HG03175 (cell line): ENCODE results near the gene IL1R2.

Source experiments
- ATAC-seq: cut with Tn5 transposase; IDR thresholded peaks from one replicate; pipeline ENCODE4 v1.9.1; 2021; ENCODE audit warnings: mild to moderate bottlenecking, moderate library complexity; ENCODE audit not compliant: unreplicated experiment

IL1R2 gene

DNA sequence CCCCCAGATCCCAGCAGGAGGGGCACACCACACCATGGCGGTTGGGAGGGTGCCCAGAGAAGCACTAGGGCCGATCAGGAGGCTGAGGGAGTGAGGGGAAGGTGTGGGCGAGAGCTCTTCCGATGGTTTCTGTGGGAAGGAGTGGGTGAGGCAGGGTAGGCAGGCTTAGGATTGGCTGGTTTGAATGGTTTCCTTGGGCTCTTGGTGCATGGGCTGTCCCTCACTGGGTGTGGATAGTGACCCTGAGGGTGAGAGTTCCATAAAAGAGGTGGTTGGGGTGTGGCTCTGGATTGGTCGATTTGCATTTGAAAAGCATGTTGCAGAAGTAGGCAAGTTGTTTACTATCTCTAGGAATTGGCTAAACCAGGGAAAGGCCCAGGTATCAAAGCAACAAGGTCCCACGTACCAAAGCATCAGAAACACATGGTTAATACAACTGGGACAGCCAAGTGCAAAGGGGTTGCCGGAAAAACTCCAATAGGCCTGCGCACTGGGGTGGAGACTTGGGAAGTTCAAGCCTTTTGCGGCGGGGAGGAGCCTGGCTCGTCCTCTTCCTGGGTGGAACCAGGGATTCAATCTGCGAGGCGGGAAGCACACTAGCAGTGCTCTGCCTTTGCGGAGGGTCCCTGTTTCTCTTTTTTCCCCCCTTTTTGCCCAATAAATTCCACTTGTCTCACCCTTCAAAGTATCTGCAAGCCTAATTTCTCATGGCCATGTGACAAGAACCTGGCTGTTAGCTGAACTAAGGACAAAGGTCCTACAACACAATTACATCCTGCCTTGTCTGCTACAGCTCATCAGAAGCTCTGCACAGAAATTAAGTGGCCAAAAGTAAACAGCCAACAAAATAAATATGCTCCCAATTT lies 43.2 kb downstream of the IL1R2 start:
- ATAC-seq: no peak

DNA sequence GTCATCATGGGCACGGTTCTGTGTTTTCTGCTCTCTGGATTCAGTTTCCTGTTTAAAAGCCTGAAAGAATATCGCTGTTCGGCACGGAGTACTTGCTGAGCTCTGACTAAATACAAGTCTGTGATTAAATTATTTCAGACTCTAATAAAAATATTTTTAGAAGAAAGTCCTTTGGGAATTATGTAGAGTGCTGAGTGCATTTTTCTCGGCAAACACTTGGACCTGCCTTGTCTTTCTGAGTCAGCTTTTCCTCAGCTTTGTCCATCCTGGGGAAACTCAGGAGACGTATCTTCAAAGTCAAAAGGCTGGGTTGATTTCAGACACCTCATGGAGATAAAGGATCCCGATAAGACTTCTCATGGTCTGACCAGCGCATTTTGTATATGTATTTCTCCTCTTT lies 45.9 kb downstream of the IL1R2 start:
- no peak for ATAC-seq

DNA sequence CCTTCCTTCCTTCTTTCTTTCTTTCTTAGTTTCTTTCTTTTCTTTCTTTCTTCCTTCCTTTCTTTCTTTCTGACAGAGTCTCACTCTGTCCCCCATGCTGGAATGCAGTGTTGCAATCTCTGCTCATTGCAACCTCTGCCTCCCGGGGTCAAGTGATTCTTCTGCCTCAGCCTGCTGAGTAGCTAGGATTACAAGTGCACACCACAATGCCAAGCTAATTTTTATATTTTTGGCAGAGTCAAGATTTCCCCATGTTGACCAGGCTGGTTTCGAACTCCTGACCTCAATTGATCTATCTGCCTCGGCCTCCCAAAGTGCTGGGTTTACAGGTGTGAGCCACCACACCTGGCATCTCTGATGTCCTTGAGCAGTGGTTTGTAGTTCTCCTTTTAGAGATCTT lies 48.5 kb downstream of the IL1R2 start:
- no peak for ATAC-seq

DNA sequence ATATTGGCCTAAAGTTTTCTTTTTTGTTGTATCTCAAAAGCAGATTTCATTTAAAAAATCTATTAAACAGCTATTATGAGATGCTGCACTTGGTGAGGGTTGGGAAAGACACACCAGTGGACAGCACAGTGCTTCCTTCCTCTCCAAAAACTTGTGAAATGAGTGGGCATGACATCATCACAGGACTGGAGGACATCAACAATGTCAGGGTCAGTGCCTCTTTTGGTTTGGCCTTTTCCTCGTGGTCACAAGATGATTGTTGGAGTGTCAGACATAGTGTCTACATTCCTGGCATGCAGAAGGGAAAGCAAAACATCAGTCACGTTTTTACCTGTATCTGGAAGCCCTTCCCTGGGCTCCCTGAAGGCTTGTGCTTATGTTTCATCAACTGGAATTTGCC lies 49.6 kb downstream of the IL1R2 start:
- no peak for ATAC-seq

DNA sequence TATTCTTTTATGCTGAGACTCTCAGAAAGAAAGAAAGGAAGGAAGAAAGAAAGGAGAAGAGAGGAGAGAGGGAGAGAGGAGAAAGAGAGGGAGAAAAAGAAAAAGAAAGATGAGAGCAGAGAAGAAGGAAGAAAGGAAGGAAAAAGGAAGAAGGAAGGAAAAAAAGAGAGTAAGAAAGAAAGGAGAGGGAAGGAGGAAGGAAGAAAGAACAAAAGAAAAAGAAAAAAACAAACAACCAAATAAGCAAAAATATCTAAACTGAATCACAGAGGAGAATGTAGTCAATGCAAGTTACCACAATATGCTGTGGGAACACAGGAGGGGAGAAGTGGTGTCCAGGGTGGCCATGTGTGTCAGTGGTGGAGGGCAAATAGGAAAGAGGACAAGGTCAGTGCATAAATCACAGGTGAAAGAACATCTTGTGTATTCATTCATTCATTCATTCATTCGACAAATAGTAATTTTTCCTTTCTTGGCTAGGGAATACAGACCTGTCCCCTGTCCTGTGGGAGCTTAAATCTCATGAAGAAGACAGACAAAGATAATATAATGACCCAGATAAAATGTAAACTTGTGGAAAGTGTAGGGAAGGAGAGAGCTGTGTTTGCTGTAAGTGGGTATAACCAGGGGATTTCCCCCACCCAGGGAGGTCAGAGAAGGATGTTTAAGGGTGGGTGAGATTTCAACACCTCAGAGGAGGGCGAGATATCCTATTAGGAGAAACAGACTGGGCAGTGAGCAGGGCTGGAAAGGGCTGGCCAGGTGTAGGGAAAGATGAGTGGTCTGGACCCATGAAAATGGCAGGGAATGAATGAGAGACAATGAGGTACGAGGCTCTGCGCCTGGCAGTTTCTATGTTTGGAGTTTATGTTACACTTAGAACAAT lies 50.7 kb downstream of the IL1R2 start:
- no peak for ATAC-seq

DNA sequence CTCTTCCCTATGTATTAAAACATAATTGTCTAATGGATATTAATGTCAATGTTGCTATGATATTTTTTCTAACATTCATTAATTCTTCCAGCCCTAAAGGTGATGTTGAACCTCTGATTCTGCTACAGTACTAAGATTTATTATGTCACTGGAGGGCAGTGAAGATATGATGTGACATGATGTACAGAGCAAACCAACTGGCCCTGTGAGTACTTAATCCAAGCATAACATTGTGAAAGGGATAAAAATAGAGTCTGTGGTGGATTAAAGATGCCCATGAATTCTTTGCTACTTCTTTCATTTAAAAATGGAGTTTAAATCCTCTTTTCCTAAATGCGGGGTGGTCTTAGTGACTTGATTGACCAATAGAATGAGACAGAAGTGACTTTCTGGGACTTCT lies 51.8 kb downstream of the IL1R2 start:
- no peak for ATAC-seq

DNA sequence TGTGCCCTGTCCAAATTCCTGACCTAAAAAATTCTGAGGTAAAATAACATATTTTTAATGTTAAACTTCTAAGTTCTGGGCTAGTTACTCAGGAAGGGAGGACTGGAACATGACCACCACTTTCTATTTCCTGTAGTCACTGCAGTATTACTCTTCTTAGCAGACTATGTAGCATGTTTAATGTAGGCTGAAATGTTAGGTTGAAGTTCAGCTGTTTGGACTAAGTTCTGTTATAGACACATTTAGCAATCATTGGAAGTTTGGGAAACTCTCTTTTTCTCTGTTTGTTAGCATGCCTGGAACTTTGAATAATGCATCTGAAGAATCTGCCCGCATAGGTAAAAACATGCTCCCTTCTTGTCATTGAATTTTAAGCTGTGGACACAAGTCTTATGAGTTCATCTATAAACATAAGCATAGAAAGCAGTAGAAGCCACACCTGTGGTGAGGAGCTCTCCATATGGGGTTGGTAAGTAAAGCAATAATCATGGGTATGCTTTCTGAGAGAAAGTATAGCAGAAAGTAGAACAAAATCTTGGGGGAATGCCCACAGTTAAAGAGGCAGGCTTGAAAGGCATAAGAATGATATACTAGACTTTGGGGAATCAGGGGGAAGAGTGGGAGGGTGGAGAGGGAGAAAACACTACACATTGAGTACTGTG lies 52.6 kb downstream of the IL1R2 start:
- ATAC-seq: no peak

DNA sequence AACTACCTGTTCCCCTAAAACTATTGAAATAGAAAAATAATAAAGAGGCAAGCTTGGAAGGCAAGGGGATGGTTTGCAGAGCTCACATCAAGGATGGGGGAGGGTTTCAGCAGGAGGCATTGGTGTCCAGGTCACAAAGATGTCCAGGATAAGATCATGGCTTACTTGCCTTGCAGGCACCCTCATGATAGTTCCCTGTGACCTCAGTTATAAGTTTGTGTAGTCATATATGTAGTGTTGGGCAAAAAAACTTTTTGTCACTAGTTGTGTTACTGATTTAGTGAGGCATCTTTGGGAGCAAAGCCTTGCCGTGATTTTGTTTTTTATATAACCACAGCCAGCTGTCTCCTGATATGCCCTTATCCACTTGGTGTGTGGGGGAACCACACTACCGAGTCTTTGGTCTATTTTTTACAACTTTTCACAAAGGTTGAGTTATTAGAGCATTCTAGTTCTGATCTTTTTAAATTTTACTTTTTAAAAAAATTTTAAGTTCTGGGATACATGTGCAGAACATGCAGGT lies 53.3 kb downstream of the IL1R2 start:
- no peak for ATAC-seq

DNA sequence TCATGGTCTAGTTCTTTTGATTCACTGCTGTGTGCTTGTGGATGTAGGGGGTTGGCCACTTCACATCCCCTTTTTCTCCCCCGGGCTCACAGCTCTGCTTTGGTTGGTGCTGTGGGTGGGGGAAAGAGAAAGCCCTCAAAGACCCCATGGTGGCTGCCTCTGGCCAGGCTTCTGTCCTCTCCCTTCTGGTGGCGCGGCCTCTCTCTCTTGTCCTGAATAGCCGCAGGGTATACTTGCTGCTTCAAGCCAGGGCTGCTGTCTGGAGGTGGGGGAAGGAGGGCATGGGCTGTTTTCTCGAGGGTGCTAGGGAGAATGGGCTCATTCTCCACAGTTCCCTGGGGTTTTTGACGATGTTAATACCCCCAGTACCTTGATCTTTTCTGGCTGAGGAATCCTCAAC lies 53.9 kb downstream of the IL1R2 start:
- no peak for ATAC-seq

DNA sequence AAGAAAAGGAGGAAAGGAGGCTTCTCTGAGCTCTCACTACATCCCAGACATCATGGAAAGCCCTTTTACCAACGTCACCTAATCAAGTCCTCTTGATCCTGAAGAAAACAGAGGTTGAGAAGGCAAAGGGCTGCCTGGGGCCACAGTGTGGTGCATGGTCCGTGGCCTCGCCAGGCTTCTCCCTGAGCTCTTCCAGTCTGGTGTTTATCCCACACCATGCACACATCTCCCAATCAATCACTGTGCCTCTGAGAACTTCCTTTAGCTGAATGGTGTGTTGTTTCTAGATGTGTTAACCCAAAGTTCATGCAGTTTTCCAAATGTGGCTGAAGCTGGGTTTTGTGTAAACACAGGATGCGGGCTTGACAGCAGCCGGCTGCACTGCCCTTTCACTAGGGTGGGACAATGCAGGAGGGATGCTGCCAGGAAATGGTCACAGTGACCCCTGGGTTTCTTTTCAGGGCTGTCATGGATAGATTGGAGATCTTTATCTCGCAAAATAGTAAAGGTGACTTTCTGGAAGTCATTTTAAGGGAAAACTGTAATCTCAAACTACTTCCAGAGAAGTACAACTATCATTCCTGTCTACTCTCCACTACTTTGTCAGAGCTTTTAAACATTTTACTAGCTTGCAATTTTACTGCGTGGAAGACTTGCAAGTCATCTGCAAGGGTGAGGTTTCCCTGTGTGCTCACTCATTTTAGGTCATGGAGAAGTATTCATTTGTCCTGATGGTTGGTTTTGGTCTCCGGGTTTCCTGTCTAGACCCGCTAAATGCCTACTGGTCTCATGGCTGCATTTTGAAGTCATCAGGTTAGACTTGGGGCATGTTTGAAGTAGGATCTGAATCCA lies 54.6 kb downstream of the IL1R2 start:
- ATAC-seq: no peak

DNA sequence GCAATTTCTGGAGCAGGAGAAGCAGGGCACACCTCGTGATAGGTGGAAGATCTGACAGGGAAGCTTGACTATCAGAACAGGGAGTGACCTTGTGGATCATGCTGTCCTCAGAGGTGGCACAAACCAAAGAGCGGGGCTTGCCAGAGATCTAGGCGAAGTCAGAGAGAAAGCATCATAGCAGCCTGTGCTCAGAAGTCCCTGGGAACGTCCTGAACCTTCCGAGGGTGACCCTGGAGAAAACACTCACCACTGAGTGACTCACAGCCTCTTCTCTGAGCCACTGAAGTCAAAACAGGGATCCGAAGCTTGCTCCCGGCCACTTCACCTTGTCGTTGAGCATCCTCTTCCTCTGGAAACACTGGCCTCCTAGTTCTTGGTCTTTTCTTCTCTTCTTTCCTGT lies 56.7 kb downstream of the IL1R2 start:
- no peak for ATAC-seq

DNA sequence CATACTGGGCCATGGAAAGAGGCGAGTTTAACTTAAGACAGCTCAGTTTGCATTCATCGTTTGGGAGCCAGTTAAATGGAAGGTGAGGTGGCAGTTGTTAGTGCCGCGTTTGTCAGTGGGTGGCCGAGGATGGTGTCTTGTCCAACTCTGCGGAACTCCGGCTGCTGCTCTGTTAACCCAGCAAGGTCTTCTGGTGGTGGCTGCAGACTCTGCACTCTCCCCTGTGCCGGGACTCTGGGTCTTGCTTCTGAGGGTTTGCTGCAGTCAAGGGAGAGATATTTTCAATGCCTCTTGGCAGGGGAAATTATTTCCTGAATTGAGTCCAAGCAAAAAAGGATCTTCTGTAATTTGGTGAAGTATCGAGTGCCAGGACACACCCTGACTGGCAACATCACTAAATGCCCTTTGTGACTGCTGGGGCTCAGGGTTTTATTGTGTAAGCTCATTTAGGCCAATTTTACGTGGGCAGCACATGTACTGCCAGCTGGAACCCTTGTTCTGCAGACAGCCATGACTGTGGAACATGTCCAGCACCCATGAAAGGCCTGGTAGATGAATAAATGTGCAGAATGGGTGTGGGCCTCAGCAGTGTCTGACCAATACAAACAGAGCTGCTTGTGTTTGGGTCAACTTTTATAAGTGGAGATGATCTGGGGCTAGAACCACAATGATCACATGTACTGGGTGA lies 58.1 kb downstream of the IL1R2 start:
- ATAC-seq: no peak

DNA sequence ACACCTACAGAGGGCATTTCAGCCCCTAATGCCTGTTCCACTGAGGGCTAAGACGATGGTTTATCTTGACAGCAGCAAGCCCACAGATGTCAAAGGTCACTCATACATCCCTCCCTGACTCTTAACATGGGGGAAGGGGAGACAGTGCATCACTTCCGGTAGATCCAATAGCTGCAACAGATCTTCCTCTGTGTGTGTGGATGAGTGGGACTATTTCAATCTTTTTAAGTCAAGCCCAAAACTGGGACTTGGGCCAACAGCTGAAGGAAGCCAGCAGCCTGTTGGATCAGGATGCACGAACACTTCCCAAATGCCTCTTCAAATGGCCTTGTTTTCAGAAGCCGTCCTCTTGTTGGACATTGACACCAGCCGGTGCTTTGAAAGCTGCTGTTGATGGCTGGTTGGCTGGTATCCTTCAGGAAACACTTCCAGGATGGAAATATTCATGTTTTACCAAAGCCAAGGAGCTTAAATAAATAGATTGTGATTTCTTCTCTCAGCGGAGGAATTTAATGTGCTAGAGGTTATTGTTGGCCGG lies 59.2 kb downstream of the IL1R2 start:
- ATAC-seq: no peak

DNA sequence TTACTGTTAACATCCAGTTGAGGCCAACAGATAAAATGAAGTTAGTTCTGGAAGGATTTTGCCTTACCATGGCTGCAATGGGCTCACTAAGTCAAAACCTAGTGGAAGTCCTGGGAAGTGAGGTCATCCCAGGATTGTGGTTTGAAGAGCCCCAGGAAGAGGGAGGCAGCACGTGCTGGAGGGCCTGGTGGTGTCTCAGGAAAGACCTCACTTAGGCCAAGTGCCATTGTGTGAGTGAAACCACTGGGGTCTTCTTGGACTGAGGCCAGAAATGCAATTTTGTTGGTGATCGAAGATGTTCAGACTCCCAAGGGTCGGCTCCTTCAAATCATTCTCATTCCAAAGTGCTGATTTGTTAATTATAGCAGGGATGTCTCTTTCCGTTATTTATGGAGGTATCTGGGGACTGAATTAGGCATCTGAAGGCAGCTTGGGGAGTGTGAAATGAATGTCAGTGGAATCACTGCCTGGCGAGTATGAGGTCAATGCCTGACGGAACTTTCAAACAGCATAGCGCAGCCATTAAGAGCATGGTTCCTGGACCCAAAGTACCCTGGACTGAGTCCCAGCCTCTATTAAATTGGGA lies 60.0 kb downstream of the IL1R2 start:
- ATAC-seq: no peak

DNA sequence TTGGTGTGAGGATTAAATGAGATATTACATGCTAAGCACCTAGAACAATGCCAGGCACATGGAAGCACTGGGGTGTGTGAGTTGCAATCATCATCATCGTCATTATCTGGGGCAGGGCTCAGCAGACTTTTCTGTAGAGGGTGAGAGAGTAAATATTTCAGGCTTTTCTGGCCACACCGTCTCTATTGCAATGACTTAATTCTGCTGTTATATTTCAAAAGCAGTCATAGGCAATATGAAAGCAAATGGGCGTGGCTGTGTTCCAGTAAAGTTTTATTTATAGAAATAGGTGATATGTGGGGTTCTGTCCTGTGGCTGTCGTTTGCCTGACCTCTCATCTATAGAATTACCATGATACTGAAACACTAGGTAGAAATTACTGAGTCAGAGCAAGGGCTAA lies 60.6 kb downstream of the IL1R2 start:
- ATAC-seq: no peak

DNA sequence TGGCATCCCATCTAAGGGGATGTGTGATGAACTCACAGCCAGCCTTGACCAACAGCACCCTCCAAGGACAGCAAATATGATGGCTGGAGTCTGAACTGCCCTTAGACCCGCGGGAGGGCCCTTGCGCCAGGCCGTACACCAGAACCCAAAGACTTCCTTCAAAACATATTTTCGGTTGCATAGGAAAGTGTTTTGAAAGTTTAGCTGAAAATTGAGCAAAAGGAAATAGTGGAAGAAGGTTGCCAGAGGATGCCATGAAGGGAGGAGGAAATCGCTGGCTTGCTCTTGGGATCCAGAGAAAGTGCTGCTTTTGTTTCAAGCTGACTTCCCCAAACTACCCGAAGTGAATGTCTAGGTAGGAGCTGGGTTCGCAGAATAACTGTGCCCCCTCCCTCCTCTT lies 61.3 kb downstream of the IL1R2 start:
- no peak for ATAC-seq

DNA sequence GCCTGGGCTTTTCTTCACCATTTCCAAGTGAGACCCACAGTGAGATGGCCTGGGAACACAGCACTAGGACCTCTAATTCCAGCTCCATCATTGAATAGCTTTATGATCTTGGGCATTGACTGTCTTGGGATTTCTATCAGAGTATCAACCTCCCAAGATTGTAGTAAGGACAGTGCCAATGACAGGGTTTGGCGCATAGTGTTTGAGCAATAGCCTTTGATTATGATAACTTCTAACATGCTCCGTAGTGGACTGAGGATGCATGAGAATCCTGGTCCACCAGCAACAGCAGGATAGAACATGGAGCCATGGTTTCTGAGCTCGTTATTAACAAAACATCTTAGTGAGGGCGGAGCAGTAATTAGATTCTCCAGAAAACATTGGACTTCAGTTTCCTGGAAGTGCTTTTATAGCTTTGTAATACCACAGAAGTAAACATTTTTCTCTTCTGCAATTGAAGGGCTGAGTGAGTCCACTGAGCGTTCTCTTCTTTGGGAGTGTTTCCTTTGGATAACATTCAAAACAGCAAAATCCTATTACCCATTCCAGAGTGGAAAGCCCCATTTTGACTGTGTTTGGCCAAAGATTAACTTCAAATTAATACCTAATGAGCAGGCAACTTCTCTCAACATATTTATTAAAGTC lies 63.7 kb downstream of the IL1R2 start:
- ATAC-seq: no peak

DNA sequence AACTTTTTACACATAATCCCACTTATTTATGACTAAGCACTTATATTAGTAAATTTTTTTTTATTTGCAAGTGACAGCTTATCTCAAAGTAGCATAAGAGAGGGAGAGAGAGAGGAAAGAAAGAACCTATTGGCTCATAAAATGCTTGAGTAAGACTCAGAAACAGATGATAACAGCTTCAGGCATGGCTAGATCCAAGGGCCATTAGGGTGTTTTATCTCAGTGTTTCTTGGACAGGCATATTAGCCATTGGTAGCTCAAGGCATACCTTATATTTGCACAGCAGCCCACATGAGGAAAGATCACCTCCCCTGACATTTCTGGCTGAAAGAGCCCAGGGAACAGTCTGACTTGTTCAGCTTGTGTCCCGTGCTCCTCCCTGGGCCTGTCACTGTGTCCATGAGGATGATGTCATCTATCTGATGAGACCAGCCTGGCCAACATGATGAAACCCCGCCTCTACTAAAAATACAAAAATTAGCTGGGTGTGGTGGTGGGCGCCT lies 64.4 kb downstream of the IL1R2 start:
- no peak for ATAC-seq
